HepG2 (cell line): ENCODE measurements around the gene LCTL. TPM values are rescaled to one million over a fixed set of nuclear protein-coding genes. Genes with fewer than 3 reads are reported as not detected.

ENCODE experiments used
- CREBL2 ChIP-seq: sonication (generic); formaldehyde crosslinking; IDR thresholded peaks from 2 replicates; pipeline ENCODE4 v1.8.1; 2023; ENCODE audit warnings: missing genetic modification reagents, mild to moderate bottlenecking, borderline replicate concordance
- ERF ChIP-seq: IDR thresholded peaks from 2 replicates; pipeline ENCODE4 v1.6.1; 2018; ENCODE audit warnings: missing biosample characterization, missing genetic modification reagents
- HMGA1 ChIP-seq: sonication (generic); formaldehyde crosslinking; conservative IDR thresholded peaks from 2 replicates; pipeline ENCODE4 v1.4.0; 2020; ENCODE audit warnings: missing genetic modification reagents
- KAT2B ChIP-seq: fragments of 150-350 bp; IDR thresholded peaks from 2 replicates; pipeline ENCODE4 v1.6.1; 2014; ENCODE audit warnings: low read depth, low read length, borderline replicate concordance
- KMT2A ChIP-seq: sonication (generic); formaldehyde crosslinking; IDR thresholded peaks from 2 replicates; pipeline ENCODE4 v1.4.0; 2020; ENCODE audit warnings: missing genetic modification reagents
- MBNL3 ChIP-seq: fragments of 250-450 bp; sonication (Bioruptor Pico); conservative IDR thresholded peaks from 2 replicates; pipeline ENCODE4 v1.8.0; 2022; ENCODE audit warnings: mild to moderate bottlenecking, inconsistent platforms
- MED1 ChIP-seq: sonication (generic); formaldehyde crosslinking; IDR thresholded peaks from 2 replicates; pipeline ENCODE4 v1.4.0; 2020; ENCODE audit warnings: missing genetic modification reagents
- MTF2 ChIP-seq: sonication (generic); formaldehyde crosslinking; IDR thresholded peaks from 2 replicates; pipeline ENCODE4 v1.5.0; 2020; ENCODE audit warnings: missing genetic modification reagents, borderline replicate concordance
- NFATC3 ChIP-seq: sonication (generic); formaldehyde crosslinking; IDR thresholded peaks from 2 replicates; pipeline ENCODE4 v1.5.1; 2020; ENCODE audit warnings: mild to moderate bottlenecking, missing genetic modification reagents
- PLRG1 ChIP-seq: fragments of 450-650 bp; conservative IDR thresholded peaks from 2 replicates; pipeline ENCODE4 v1.6.1; 2016
- TBP ChIP-seq: sonication (generic); formaldehyde crosslinking; IDR thresholded peaks from 2 replicates; pipeline ENCODE4 v1.5.0; 2020; ENCODE audit warnings: missing genetic modification reagents
- ZFY ChIP-seq: sonication (generic); formaldehyde crosslinking; IDR thresholded peaks from 2 replicates; pipeline ENCODE4 v1.4.0; 2020; ENCODE audit warnings: missing genetic modification reagents
- ZNF3 ChIP-seq: IDR thresholded peaks from 2 replicates; pipeline ENCODE4 v1.7.0; 2017; ENCODE audit warnings: inconsistent platforms
- ZNF432 ChIP-seq: sonication (generic); formaldehyde crosslinking; IDR thresholded peaks from 2 replicates; pipeline ENCODE4 v1.5.0; 2020; ENCODE audit warnings: missing genetic modification reagents, mild to moderate bottlenecking, borderline replicate concordance
- ZNF484 ChIP-seq: sonication (generic); formaldehyde crosslinking; IDR thresholded peaks from 2 replicates; pipeline ENCODE4 v1.5.1; 2020; ENCODE audit warnings: mild to moderate bottlenecking, low read depth, missing genetic modification reagents, borderline replicate concordance
- ZNF556 ChIP-seq: sonication (generic); formaldehyde crosslinking; IDR thresholded peaks from 2 replicates; pipeline ENCODE4 v1.4.0; 2020; ENCODE audit warnings: mild to moderate bottlenecking, missing genetic modification reagents, borderline replicate concordance
- ZNF577 ChIP-seq: sonication (generic); formaldehyde crosslinking; IDR thresholded peaks from 2 replicates; pipeline ENCODE4 v1.4.0; 2020; ENCODE audit warnings: mild to moderate bottlenecking, low read depth, missing genetic modification reagents, borderline replicate concordance
- polyA plus RNA-seq, 8 experiments: library from polyadenylated mRNA; depleted of rRNA in 3 of 8; stranded (reverse) in 7 of 8; unstranded in 1 of 8; fragments of >200 nt; fragmentation: Illumina TruSeq in 4 of 8; extraction: Trizol in 4 of 8; gene quantifications; 2 replicates each; pipeline versions ENCODE4 v1.2.1 to v1.2.3, GENCODE V29; 2011 to 2016; ENCODE audit warnings: low read depth in 4 of 8, missing spikeins in 1 of 8, mixed read lengths in 1 of 8; ENCODE audit not compliant: insufficient read depth in 1 of 8
- total RNA-seq, 5 experiments: library from RNA; depleted of rRNA; stranded (reverse); fragments of >200 nt; fragmentation: Illumina TruSeq; extraction: Trizol; gene quantifications; 2 replicates each; pipeline ENCODE4 v1.2.3, GENCODE V29; 2016; ENCODE audit warnings: low read depth in 1 of 5
- TF ChIP-seq, protein P1 (sequence below), 2 experiments: sonication (generic) in 1 of 2; formaldehyde crosslinking in 1 of 2; IDR thresholded peaks; 2 replicates each; pipeline versions ENCODE4 v1.6.1 to v1.9.0; 2014 to 2022; ENCODE audit warnings: antibody characterized with exemption in 1 of 2, borderline replicate concordance in 1 of 2, inconsistent platforms in 1 of 2, low read depth in 1 of 2, missing genetic modification reagents in 1 of 2
- TF ChIP-seq, protein P2 (sequence below), 2 experiments: IDR thresholded peaks; 2 replicates each; pipeline ENCODE4 v1.6.1; 2011 to 2012; ENCODE audit warnings: low read length in 2 of 2, borderline replicate concordance in 1 of 2, low read depth in 1 of 2, mild to moderate bottlenecking in 1 of 2, moderate library complexity in 1 of 2

LCTL gene
- total and polyA plus RNA-seq, 2 of the 13 experiments (the other 11 are each of a cell fraction or from before 2014, with no cell fraction given) = 0.96 to 1.4 TPM

GRCh38 chr15:66504563-66505429 is 61.0 kb downstream of the LCTL start, which contains the start of the genes RPL4 and ZWILCH (continued):
- TF ChIP-seq ZFY (CRISPR knock-in tag) (peak; percentile 7; the same call in 1 of the 2 replicates), ZNF3 (CRISPR knock-in tag) (no peak), MBNL3 (no peak), ZNF556 (CRISPR knock-in tag) (no peak; the same call in 1 of the 2 replicates), CREBL2 (no peak), PLRG1 (no peak), ZNF484 (CRISPR knock-in tag) (no peak), MTF2 (CRISPR knock-in tag) (no peak), ERF (CRISPR knock-in tag) (no peak; the same call in none of the 2 replicates), KAT2B (no peak), MED1 (CRISPR knock-in tag) (0 out of 2 replicates have a peak, but pooled peaks have one; percentile 7), KMT2A (CRISPR knock-in tag) (peak; percentile 60; the same call in 1 of the 2 replicates), ZNF577 (CRISPR knock-in tag) (no peak), HMGA1 (CRISPR knock-in tag) (no peak), ZNF432 (0 out of 2 replicates have a peak, but pooled peaks have one; percentile 42), TBP (no peak), NFATC3 (CRISPR knock-in tag) (peak; percentile 31)
- TF ChIP-seq, protein P1, sequence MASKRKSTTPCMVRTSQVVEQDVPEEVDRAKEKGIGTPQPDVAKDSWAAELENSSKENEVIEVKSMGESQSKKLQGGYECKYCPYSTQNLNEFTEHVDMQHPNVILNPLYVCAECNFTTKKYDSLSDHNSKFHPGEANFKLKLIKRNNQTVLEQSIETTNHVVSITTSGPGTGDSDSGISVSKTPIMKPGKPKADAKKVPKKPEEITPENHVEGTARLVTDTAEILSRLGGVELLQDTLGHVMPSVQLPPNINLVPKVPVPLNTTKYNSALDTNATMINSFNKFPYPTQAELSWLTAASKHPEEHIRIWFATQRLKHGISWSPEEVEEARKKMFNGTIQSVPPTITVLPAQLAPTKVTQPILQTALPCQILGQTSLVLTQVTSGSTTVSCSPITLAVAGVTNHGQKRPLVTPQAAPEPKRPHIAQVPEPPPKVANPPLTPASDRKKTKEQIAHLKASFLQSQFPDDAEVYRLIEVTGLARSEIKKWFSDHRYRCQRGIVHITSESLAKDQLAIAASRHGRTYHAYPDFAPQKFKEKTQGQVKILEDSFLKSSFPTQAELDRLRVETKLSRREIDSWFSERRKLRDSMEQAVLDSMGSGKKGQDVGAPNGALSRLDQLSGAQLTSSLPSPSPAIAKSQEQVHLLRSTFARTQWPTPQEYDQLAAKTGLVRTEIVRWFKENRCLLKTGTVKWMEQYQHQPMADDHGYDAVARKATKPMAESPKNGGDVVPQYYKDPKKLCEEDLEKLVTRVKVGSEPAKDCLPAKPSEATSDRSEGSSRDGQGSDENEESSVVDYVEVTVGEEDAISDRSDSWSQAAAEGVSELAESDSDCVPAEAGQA (IDR thresholded peaks at IDR 0.05; ENCODE audit: low read depth) = no peak
- TF ChIP-seq, protein P1 (CRISPR knock-in tag; IDR thresholded peaks at IDR 0.05; ENCODE audit: borderline replicate concordance) = no peak
- TF ChIP-seq, protein P2, sequence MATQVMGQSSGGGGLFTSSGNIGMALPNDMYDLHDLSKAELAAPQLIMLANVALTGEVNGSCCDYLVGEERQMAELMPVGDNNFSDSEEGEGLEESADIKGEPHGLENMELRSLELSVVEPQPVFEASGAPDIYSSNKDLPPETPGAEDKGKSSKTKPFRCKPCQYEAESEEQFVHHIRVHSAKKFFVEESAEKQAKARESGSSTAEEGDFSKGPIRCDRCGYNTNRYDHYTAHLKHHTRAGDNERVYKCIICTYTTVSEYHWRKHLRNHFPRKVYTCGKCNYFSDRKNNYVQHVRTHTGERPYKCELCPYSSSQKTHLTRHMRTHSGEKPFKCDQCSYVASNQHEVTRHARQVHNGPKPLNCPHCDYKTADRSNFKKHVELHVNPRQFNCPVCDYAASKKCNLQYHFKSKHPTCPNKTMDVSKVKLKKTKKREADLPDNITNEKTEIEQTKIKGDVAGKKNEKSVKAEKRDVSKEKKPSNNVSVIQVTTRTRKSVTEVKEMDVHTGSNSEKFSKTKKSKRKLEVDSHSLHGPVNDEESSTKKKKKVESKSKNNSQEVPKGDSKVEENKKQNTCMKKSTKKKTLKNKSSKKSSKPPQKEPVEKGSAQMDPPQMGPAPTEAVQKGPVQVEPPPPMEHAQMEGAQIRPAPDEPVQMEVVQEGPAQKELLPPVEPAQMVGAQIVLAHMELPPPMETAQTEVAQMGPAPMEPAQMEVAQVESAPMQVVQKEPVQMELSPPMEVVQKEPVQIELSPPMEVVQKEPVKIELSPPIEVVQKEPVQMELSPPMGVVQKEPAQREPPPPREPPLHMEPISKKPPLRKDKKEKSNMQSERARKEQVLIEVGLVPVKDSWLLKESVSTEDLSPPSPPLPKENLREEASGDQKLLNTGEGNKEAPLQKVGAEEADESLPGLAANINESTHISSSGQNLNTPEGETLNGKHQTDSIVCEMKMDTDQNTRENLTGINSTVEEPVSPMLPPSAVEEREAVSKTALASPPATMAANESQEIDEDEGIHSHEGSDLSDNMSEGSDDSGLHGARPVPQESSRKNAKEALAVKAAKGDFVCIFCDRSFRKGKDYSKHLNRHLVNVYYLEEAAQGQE (IDR thresholded peaks at IDR 0.05; ENCODE audit: borderline replicate concordance in 1 of 2, low read depth in 1 of 2, low read length in 2 of 2) = peak in 1 of 2 experiments; percentile 51; a peak in 1 of 4 replicates
